Lower leg skin (tissue), 3 donors: ENCODE results near the gene TMEM33.

Experiments
- CTCF ChIP-seq, 3 donors: fragments of 450-650 bp; IDR thresholded peaks; one replicate each; pipeline ENCODE4 v1.5.1; 2016; ENCODE audit warnings: antibody characterized with exemption in 3 of 3, mild to moderate bottlenecking in 3 of 3, moderate library complexity in 2 of 3
- POLR2A ChIP-seq, 2 donors: fragments of 450-650 bp; IDR thresholded peaks; one replicate each; pipeline ENCODE4 v1.6.1; 2016 to 2017; ENCODE audit warnings: antibody characterized with exemption in 2 of 2, mild to moderate bottlenecking in 1 of 2, moderate library complexity in 1 of 2

GRCh38 chr4:41994461-41994985, 59.3 kb downstream of the TMEM33 start:
- TF ChIP-seq POLR2A (IDR thresholded peaks at IDR 0.05) (no peak), CTCF (IDR thresholded peaks at IDR 0.05) (no peak)
